ENCODE measurements around the gene SMAD4. TPM values are rescaled to one million over a fixed set of nuclear protein-coding genes. Genes with fewer than 3 reads are reported as not detected.

SMAD4 gene
- total and polyA plus RNA-seq, 2 of the 8 experiments (the other 6 are each of a cell fraction or from before 2014, with no cell fraction given), result 86.5 to 139 TPM

GRCh38 chr18:51098082-51098481, 68.1 kb downstream of the SMAD4 start (continued):
- TF ChIP-seq CTCF (IDR thresholded peaks at IDR 0.05; ENCODE audit: control extremely low read depth in 1 of 3, insufficient read depth in 1 of 3, low read depth in 1 of 3, low read length in 3 of 3), result no peak

Data from H1 (cell line).